NT2/D1 (cell line): ENCODE results near the gene FBXO48.
A peak's percentile ranks its signal among the peaks of the same experiment; 100 is the strongest.

Experiments
- DNase-seq: peaks from one replicate; pipeline ENCODE4 v3.0.0-alpha.2; 2011; ENCODE audit warnings: low read depth, low spot score
- H3K27me3 ChIP-seq: 2 replicates; pipeline ENCODE4 v1.6.0; 2011; ENCODE audit warnings: mild to moderate bottlenecking; ENCODE audit not compliant: insufficient read length, insufficient read depth
- H3K36me3 ChIP-seq: 2 replicates; pipeline ENCODE4 v1.6.1; 2011; ENCODE audit warnings: mild to moderate bottlenecking, low read length, mixed read lengths; ENCODE audit not compliant: insufficient read depth, insufficient read length
- H3K4me1 ChIP-seq: 2 replicates; pipeline ENCODE4 v1.5.1; 2011; ENCODE audit not compliant: insufficient read depth, insufficient read length
- H3K4me3 ChIP-seq: 2 replicates; pipeline ENCODE4 v1.5.1; 2011; ENCODE audit warnings: low read depth; ENCODE audit not compliant: insufficient read length
- H3K9ac ChIP-seq: 2 replicates; pipeline ENCODE4 v1.6.0; 2011; ENCODE audit warnings: low read depth; ENCODE audit not compliant: insufficient read length
- H3K9me3 ChIP-seq: 2 replicates; pipeline ENCODE4 v1.5.1; 2011; ENCODE audit warnings: mild to moderate bottlenecking, low read length; ENCODE audit not compliant: insufficient read depth
- SUZ12 ChIP-seq: IDR thresholded peaks from 2 replicates; pipeline ENCODE4 v1.6.1; 2011; ENCODE audit not compliant: insufficient read length, insufficient read depth; ENCODE audit errors: extremely low read depth
- YY1 ChIP-seq: IDR thresholded peaks from 2 replicates; pipeline ENCODE4 v1.6.1; 2011; ENCODE audit not compliant: insufficient read length, insufficient read depth
- ZNF274 ChIP-seq: IDR thresholded peaks from 2 replicates; pipeline ENCODE4 v1.6.1; 2011; ENCODE audit warnings: mild to moderate bottlenecking, low read depth, low read length

The FBXO48 gene

GRCh38 chr2:68441994-68442322, 25.1 kb downstream of the FBXO48 start:
- no peak overlapping the region for H3K9ac ChIP-seq

GRCh38 chr2:68441179-68441993, 25.7 kb downstream of the FBXO48 start:
- TF ChIP-seq YY1 (no peak), ZNF274 (no peak), SUZ12 (no peak)
- Histone ChIP-seq H3K27me3 (no peaks in the 10 kb centered on the region), H3K36me3 (no peaks in the 10 kb centered on the region), H3K9me3 (no peaks in the 10 kb centered on the region), H3K4me1 (no peaks in the 10 kb centered on the region), H3K9ac (no peak overlapping the region), H3K4me3 (no peak overlapping the region)
- peak; percentile 80 for DNase-seq

More at GRCh38 chr2:68441994-68442322, 25.1 kb downstream of the FBXO48 start:
- Histone ChIP-seq H3K4me3 (no peak overlapping the region), H3K36me3 (no peaks in the 10 kb centered on the region), H3K4me1 (no peaks in the 10 kb centered on the region), H3K9me3 (no peaks in the 10 kb centered on the region), H3K27me3 (no peaks in the 10 kb centered on the region)
- TF ChIP-seq ZNF274 (no peak), SUZ12 (no peak), YY1 (no peak)
- DNase-seq = no peak

DNA sequence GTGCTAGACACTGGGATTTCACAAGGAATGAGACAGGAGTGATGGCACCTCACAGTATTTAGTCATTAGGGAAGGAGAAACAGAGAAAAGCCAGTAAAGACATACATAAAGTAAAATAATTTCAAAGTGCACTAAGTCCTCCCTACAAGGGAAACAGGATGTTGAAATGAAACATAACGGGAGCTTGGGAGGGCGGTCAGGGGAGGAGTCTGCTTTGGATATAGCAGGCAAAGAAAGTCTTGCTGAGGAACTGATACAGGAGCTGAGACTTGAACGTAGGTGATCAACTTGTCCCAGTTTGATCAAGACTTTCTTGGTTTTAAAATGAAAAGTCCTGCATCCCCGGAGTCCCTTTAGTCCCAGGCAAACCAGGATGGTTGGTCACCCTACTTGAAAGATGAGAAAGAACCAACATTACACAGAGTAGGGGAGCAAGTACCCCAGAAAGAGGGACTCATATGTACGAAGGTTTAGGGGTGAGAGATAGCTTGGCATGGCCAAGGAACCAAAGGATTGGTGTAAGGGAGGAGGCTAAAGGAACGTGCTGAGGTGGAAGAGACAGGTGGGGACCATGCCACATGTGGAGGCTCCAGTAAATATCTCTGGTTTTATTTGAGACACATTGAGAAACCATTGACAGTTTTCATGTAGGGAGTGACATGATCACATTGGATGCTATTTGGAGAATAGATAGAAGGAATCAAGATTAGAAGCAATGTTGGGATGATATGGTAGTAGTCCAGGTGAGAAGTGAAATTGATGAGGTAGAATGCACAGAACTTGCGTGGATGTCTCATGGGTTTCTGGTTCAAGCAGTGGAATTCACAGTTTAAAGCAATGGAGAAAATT, 28.4 kb downstream of the FBXO48 start:
- no peaks in the 10 kb centered on the region for H3K9me3 ChIP-seq
- H3K4me1 ChIP-seq = no peaks in the 10 kb centered on the region
- H3K36me3 ChIP-seq = no peaks in the 10 kb centered on the region
- TF ChIP-seq SUZ12 = no peak
- no peak for TF ChIP-seq YY1
- no peak for TF ChIP-seq ZNF274
- no peak overlapping the region for H3K4me3 ChIP-seq
- H3K9ac ChIP-seq = no peak overlapping the region
- no peaks in the 10 kb centered on the region for H3K27me3 ChIP-seq
- no peak for DNase-seq

- TF ChIP-seq SUZ12 (no peak), YY1 (no peak)
- Histone ChIP-seq H3K9me3 (no peaks in the 10 kb centered on the region), H3K36me3 (no peaks in the 10 kb centered on the region), H3K4me1 (no peaks in the 10 kb centered on the region), H3K9ac (no peak overlapping the region), H3K4me3 (no peak overlapping the region), H3K27me3 (no peaks in the 10 kb centered on the region)
- no peak for DNase-seq
Measured at GRCh38 chr2:68436270-68436669, 30.8 kb downstream of the FBXO48 start.

GRCh38 chr2:68435615-68436014, 31.5 kb downstream of the FBXO48 start:
- H3K4me3 ChIP-seq = no peak overlapping the region
- H3K36me3 ChIP-seq = no peaks in the 10 kb centered on the region
- H3K9me3 ChIP-seq = no peaks in the 10 kb centered on the region
- H3K27me3 ChIP-seq = no peaks in the 10 kb centered on the region
- no peak overlapping the region for H3K9ac ChIP-seq
- no peak for DNase-seq
- no peaks in the 10 kb centered on the region for H3K4me1 ChIP-seq
- TF ChIP-seq ZNF274 (no peak), YY1 (no peak)

- no peak for TF ChIP-seq ZNF274
- no peak for TF ChIP-seq SUZ12
- TF ChIP-seq YY1 = no peak
- Histone ChIP-seq H3K4me3 (no peak overlapping the region), H3K36me3 (no peaks in the 10 kb centered on the region), H3K27me3 (no peaks in the 10 kb centered on the region), H3K4me1 (no peaks in the 10 kb centered on the region), H3K9me3 (no peaks in the 10 kb centered on the region), H3K9ac (no peak overlapping the region)
- DNase-seq = no peak
Measured at GRCh38 chr2:68434981-68435380, 32.1 kb downstream of the FBXO48 start.
